ENCODE results near the gene DOK6. TPM values are rescaled to one million over a fixed set of nuclear protein-coding genes. Genes with fewer than 3 reads are reported as not detected.

DOK6 gene
- total RNA-seq, 4 donors from 2014 or later, result 0.13 to 0.17 TPM; not detected in 2

DNA sequence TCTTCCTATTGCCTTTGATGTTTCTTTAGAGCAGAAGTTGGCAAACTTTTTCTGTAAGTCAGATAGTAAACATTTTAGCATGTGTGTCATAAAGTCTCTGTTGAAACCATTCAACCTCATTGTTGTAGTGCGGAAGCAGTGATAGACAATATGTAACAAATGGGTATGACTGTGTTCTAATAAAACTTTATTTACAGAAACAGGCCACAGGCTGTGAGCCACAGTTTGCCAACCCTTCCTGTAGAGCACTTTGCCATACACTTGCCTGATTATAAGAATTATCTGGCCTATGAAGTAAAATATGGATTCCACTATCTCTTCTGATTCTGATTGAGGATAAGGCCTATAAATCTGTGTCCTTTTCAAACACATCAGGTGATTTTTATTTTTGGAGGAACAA lies 237.4 kb downstream of the DOK6 start:
- intact Hi-C loops (cut with DNase I; ENCODE audit: low total_unique reads) (no loop called here), in situ Hi-C loops (cut with MboI; ENCODE audit: low sequenced_read_pairs in 4 of 4) (no loop called here)
- no peaks in the 10 kb centered on the region for H3K27me3 ChIP-seq
- no peaks in the 10 kb centered on the region for H3K9me3 ChIP-seq
- TF ChIP-seq POLR2A (IDR thresholded peaks at IDR 0.05), result no peak
- TF ChIP-seq, protein P1, sequence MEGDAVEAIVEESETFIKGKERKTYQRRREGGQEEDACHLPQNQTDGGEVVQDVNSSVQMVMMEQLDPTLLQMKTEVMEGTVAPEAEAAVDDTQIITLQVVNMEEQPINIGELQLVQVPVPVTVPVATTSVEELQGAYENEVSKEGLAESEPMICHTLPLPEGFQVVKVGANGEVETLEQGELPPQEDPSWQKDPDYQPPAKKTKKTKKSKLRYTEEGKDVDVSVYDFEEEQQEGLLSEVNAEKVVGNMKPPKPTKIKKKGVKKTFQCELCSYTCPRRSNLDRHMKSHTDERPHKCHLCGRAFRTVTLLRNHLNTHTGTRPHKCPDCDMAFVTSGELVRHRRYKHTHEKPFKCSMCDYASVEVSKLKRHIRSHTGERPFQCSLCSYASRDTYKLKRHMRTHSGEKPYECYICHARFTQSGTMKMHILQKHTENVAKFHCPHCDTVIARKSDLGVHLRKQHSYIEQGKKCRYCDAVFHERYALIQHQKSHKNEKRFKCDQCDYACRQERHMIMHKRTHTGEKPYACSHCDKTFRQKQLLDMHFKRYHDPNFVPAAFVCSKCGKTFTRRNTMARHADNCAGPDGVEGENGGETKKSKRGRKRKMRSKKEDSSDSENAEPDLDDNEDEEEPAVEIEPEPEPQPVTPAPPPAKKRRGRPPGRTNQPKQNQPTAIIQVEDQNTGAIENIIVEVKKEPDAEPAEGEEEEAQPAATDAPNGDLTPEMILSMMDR (IDR thresholded peaks at IDR 0.05 in 4 of 5, conservative IDR thresholded peaks at IDR 0.05 in 1 of 5), result no peak
- no peaks in the 10 kb centered on the region for H3K4me1 ChIP-seq
- H3K27ac ChIP-seq, result no peak overlapping the region
- H3K4me3 ChIP-seq, result no peak overlapping the region
- no peaks in the 10 kb centered on the region for H3K36me3 ChIP-seq
- DNase-seq (no peak), ATAC-seq (no peak)

DNA sequence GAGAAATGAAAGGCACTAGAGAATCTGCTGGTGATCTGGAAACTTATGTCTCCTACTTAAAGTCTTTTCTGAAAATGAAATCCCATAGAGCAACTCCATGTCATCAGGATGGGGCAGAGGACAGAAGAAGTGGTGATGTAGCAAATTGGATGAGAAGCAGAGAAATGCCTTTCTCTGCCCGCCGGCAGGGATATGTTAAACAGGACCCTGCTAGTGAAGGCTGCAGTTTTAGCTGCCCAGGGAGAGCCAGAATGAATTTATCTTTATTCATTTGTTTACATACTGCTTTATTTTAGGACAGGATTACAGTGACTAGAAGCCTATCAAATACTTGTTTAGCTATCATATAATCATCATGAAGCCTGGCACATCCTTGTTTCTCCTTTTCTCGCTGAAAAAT lies 247.0 kb downstream of the DOK6 start:
- H3K4me1 ChIP-seq, result no peaks in the 10 kb centered on the region
- no peak overlapping the region for H3K27ac ChIP-seq
- H3K27me3 ChIP-seq, result no peaks in the 10 kb centered on the region
- intact Hi-C loops (cut with DNase I; ENCODE audit: low total_unique reads) (no loop called here), in situ Hi-C loops (cut with MboI; ENCODE audit: low sequenced_read_pairs in 4 of 4) (no loop called here)
- ATAC-seq (no peak), DNase-seq (no peak)
- H3K9me3 ChIP-seq, result no peaks in the 10 kb centered on the region
- H3K36me3 ChIP-seq, result no peaks in the 10 kb centered on the region
- no peak for TF ChIP-seq POLR2A (IDR thresholded peaks at IDR 0.05)
- TF ChIP-seq, protein P1 (IDR thresholded peaks at IDR 0.05 in 4 of 5, conservative IDR thresholded peaks at IDR 0.05 in 1 of 5), result no peak
- H3K4me3 ChIP-seq, result no peak overlapping the region

DNA sequence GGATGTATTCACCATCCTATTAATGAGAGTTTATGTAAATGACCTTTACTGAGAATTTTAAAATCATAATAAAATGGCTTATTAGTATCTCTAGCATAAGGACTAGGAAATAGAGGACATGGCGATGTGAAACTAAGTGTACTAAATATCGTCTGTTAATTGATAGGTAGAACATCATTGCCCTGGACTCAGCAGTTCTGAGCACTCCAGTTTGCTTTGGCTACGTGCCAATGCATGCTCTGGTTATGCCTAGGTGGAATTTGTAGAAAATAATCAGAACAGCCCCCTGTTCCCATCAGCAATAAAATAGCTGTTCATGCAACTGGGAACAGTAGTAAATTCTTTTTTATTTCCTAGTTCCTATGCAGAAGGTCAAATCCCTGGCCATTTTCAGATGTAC lies 247.8 kb downstream of the DOK6 start:
- H3K36me3 ChIP-seq, result no peaks in the 10 kb centered on the region
- DNase-seq (no peak), ATAC-seq (no peak)
- H3K27ac ChIP-seq, result no peak overlapping the region
- no peaks in the 10 kb centered on the region for H3K27me3 ChIP-seq
- H3K4me3 ChIP-seq, result no peak overlapping the region
- H3K4me1 ChIP-seq, result no peaks in the 10 kb centered on the region
- intact Hi-C loops (cut with DNase I; ENCODE audit: low total_unique reads), result no loop called here
- TF ChIP-seq, protein P1 (IDR thresholded peaks at IDR 0.05 in 4 of 5, conservative IDR thresholded peaks at IDR 0.05 in 1 of 5), result no peak
- TF ChIP-seq POLR2A (IDR thresholded peaks at IDR 0.05), result no peak
- in situ Hi-C loops (cut with MboI; ENCODE audit: low sequenced_read_pairs in 4 of 4), result no loop called here
- no peaks in the 10 kb centered on the region for H3K9me3 ChIP-seq

DNA sequence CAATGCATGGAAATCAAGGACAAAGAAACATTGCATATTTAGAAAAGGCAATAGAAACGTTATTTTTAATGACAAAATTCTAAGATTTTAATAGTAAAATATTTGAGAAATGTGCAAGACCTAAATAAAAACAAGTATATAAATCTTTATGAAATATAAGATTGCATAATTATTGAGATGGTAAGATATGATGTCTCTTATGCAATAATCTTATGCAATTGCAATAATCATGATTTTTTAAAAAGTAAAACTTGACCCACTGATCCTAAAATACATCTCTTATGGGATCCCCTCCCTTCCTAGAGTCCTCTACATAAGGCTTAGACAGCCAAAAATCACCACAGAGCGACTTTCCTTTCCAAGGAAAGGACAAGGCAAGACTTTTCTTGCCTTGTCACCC lies 249.0 kb downstream of the DOK6 start:
- no peaks in the 10 kb centered on the region for H3K9me3 ChIP-seq
- DNase-seq (no peak), ATAC-seq (no peak)
- no peak overlapping the region for H3K27ac ChIP-seq
- intact Hi-C loops (cut with DNase I; ENCODE audit: low total_unique reads) (no loop called here), in situ Hi-C loops (cut with MboI; ENCODE audit: low sequenced_read_pairs in 4 of 4) (no loop called here)
- no peaks in the 10 kb centered on the region for H3K36me3 ChIP-seq
- TF ChIP-seq, protein P1 (IDR thresholded peaks at IDR 0.05 in 4 of 5, conservative IDR thresholded peaks at IDR 0.05 in 1 of 5), result no peak
- no peak for TF ChIP-seq POLR2A (IDR thresholded peaks at IDR 0.05)
- no peaks in the 10 kb centered on the region for H3K27me3 ChIP-seq
- no peaks in the 10 kb centered on the region for H3K4me1 ChIP-seq
- no peak overlapping the region for H3K4me3 ChIP-seq

DNA sequence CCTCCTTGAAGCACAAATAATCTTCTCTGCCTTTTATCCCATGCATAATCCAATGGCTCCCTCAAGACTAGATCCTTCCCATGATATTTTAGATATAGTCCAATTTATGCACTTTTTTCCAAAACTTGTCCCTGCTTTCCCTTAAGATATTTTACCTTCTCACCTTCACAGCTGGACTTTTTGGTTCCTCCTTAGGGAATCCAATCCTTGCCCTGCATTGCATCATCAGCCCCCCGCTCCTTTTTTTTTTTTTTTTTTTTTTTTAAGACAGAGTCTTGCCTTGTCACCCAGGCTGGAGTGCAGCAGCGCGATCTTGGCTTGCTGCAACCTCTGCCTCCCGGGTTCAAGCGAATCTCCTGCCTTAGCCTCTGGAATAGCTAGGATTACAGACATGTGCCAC lies 250.6 kb downstream of the DOK6 start:
- in situ Hi-C loops (cut with MboI; ENCODE audit: low sequenced_read_pairs in 4 of 4) (no loop called here), intact Hi-C loops (cut with DNase I; ENCODE audit: low total_unique reads) (no loop called here)
- Histone ChIP-seq H3K4me1 (no peaks in the 10 kb centered on the region), H3K4me3 (no peak overlapping the region), H3K36me3 (no peaks in the 10 kb centered on the region), H3K27me3 (no peaks in the 10 kb centered on the region), H3K9me3 (no peaks in the 10 kb centered on the region), H3K27ac (no peak overlapping the region)
- ATAC-seq, result no peak
- TF ChIP-seq POLR2A (IDR thresholded peaks at IDR 0.05), result no peak
- TF ChIP-seq, protein P1 (IDR thresholded peaks at IDR 0.05 in 4 of 5, conservative IDR thresholded peaks at IDR 0.05 in 1 of 5), result no peak
- DNase-seq, result no peak
